HG03457 (cell line): ENCODE measurements around the gene ZBTB43.

ENCODE experiments used
- ATAC-seq: cut with Tn5 transposase; IDR thresholded peaks from one replicate; pipeline ENCODE4 v1.9.1; 2021; ENCODE audit warnings: moderate number of reproducible peaks; ENCODE audit not compliant: unreplicated experiment

The ZBTB43 gene

DNA sequence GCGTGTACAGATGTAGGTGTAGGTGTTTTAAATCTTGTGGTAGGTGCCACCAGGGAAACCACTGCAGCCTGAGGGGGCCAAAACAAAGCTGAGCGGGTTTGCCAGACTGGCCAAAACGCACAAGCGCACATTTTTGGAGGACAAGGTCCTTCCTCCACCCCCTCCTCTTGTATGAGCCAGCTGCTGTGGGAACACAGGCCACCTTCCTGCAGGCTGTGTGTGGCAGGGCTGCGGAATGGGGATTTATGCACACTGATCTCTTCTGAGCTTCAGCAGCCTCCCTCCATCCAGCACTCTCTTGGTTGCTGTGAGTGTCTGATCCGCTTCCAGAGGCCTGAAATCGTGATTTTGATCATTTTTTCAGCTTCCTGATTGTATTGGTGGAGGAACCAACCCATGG is 22.4 kb downstream of the ZBTB43 start:
- ATAC-seq, result no peak

DNA sequence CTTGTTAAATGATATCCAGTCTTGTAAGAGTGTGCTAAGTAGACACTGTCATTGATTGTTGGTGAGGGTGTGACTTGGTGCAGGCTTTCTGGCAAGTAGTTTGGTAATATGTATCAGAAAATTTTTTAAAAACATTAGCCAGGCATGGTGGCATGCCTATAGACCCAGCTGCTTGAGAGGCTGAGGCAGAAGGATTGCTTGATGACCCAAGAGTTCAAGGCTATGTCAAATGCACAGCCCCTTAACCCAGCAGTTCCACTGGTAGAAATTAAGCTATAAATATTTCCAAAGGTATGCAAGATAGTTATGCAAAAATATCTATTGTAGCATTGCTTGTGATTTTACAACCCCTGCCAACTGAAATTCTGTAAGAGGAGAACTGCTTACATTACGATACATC is 24.2 kb downstream of the ZBTB43 start:
- no peak for ATAC-seq

DNA sequence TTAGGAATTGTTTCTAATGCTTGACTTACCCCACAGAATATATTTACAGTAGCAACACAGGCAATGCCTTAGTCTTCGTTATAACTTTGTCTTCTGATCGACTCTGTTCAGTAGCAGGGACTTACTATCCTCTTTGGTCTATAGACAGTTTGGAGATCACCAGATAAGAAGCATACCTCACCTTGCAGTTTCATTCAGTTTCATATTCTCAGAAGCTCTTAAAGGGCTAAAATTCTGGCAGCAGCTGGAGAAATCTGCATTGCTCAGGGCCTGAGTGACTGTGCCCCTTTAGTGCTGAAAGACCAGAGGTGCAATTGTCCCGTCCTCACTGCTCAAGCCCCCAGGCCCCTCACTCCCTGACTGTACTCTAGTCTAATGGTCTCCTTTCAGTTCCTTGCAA is 26.0 kb downstream of the ZBTB43 start:
- ATAC-seq, result no peak

DNA sequence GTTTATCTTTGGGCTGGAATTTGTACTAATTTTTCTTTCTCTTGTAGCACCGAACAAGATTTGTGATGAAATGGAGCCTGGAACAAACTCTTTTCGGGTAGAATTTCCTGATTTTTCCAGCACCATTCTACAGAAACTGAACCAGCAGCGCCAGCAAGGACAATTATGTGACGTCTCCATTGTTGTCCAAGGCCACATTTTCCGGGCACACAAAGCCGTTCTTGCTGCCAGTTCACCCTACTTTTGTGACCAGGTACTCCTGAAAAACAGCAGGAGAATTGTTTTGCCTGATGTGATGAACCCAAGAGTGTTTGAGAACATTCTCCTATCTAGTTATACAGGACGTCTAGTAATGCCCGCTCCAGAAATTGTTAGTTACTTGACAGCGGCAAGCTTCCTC is 27.6 kb downstream of the ZBTB43 start:
- no peak for ATAC-seq

DNA sequence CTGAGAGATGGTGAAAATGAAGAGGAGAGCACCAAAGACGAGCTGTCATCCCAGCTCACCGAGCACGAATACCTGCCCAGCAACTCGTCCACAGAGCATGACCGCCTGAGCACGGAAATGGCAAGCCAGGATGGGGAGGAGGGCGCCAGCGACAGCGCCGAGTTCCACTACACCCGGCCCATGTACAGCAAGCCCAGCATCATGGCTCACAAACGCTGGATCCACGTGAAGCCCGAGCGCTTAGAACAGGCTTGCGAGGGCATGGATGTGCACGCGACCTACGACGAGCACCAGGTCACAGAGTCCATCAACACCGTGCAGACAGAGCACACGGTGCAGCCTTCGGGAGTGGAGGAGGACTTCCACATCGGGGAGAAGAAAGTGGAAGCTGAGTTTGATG is 28.2 kb downstream of the ZBTB43 start:
- no peak for ATAC-seq

DNA sequence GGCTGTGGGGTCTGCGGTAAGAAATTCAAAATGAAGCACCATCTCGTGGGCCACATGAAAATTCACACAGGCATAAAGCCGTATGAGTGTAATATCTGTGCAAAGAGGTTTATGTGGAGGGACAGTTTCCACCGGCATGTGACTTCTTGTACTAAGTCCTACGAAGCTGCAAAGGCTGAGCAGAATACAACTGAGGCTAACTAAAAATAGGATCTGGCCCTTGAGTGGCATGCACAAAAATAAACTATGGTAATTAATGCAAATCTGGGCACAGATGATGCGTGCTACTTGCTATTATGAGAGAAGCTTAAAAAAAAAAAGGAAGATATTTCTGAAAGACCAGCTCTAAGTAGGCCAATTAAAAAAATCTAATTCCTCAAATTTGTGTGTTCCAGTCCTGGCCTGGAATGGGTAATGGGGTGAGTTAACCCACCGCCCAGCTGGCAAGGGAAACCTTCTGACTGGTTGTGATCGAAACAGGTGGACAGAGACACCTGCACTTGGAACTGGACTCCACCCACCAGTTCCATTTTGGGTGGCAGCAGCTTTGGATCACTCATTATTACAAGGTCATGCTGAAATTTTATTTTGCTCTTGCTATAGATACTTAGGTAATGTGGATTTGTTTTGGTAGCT is 29.0 kb downstream of the ZBTB43 start:
- no peak for ATAC-seq

DNA sequence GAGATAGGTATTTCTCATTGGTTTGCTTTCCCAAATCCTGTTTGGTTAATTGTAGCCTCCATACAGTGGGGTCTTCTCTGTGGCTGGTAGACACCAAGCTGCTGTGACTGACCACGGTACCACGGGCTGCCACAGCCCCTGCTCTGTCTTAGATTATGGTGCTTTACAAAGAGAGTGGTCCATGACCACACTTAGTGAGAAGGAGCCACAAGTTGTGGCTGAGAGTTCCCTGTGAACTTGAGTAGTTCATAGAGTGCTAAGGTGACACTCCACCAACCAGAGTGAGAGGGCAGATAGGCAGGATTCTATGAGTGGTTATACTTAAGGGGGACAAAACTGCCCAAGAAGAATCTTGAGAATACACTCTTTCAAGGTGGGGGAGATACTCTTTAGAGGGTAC is 29.8 kb downstream of the ZBTB43 start:
- ATAC-seq, result no peak

DNA sequence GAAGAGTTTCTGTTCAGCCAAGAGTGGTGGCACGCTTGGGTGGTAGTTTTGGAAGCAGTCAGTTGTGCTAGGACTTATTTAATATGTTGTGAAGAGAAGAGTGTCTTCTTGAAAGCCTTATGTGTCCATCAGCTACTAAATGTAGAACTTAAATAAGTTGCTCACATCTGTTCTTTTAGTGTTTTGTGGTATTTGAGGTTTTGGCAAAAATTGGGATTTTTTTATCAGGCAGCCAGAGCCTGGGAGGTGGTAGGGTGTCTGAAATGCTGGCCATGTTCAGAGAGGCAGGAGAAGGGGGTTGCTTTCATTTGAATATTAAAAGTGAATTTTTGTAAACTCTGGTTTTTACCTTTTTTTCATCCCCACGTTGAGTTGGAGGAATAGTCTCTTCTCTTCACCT is 31.4 kb downstream of the ZBTB43 start:
- no peak for ATAC-seq

DNA sequence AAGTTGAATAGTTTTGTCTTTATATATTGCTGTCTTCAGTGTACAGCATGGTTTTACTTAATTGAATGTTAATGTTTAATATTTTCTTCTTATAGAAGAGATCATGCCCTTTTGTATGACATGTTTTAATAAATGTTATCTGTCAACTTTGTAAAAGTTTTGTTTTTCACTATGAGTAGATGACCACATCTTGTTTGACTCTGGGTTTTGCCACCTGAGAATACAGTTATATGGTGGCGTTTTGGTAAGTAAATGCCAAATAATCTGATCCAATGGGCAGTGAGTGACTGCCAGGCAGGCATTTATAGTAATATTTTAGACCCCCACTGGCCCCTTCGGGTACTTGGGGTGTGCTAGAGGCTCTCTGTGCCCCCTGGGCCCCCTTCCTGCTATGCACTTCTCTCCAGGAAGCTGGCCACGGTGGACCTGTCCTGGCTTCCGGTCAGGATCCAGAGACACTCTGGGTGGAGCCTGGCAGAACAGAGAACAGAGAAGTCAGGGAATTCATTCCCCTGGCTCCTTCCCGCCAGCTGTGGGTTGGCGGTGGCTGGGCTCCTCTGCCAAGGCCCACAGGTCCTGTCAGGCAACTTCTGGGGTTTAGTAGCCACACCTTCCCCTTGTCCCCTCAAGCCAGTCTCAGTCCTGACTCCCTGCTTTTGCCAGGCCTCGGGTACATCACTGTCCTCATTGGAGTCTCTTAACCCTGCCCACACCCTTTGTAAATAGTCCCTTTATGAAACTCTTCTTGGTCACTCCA is 33.4 kb downstream of the ZBTB43 start:
- no peak for ATAC-seq

DNA sequence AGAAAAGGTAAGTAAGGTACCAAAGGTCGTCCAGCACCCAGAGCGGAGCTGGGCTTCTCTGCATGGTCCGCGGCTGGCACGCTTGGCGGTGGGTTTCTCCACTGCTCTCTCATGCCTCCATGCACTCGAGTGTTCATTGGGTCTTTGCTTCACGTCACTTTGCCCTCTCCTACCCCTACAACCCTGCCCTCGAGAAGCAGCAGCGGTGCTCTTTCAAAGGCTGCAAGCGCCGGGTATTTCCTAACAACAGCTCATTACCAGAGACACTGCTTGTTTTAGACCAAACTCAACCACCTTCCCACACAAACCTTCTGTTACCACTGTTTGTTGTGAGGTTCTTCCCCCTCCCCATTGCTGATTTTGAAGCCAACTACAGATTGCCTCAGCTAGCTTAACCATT is 34.1 kb downstream of the ZBTB43 start:
- ATAC-seq, result no peak

DNA sequence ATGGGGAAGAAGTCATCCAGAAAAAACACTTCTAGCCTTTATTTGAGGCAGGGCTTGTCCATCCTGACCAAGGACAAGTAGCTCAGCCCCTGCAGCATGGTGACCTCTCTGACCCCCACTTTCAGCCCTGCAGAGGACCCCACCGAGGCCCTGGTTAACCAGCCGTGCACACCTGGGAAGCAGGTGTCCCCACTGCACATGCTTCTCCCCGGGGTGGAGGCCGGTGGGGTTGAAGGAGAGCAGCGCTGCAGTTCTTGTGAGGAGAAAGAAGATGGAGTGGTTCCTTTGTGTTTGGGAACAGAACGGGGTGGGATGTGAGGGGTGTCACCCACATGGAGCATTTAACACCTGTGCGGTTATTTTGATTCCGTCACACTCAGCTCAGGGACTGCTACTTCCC is 34.5 kb downstream of the ZBTB43 start:
- no peak for ATAC-seq

DNA sequence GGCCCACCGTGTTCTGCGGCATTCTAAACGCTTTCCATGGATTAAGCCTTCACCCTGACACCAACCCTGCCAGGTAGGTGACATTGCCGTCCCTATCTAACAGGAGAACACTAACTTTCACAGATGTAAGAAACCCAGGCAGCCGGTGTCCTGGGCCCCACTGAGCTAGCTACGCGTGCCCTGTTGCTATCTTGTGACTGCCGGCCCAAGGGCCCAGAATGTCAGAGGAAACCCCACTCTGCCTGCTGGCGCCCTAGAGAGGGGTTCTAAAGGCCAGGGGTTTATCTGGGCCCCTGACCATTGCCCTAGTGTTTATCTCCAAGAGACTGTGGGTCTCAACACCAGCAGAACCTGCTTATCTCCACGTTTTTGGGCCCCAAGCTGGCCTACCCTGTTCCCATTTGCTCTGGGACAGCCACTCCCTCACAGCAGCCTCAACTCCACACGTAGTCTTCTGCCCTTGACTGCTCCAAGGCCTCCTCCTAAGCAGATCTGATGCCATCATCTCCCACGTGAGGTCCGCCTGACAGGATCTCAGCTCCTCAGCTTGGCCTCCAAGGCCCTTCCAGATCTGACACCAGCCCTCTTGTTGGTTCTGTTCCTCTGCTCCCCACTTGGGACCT is 37.5 kb downstream of the ZBTB43 start:
- ATAC-seq, result no peak

DNA sequence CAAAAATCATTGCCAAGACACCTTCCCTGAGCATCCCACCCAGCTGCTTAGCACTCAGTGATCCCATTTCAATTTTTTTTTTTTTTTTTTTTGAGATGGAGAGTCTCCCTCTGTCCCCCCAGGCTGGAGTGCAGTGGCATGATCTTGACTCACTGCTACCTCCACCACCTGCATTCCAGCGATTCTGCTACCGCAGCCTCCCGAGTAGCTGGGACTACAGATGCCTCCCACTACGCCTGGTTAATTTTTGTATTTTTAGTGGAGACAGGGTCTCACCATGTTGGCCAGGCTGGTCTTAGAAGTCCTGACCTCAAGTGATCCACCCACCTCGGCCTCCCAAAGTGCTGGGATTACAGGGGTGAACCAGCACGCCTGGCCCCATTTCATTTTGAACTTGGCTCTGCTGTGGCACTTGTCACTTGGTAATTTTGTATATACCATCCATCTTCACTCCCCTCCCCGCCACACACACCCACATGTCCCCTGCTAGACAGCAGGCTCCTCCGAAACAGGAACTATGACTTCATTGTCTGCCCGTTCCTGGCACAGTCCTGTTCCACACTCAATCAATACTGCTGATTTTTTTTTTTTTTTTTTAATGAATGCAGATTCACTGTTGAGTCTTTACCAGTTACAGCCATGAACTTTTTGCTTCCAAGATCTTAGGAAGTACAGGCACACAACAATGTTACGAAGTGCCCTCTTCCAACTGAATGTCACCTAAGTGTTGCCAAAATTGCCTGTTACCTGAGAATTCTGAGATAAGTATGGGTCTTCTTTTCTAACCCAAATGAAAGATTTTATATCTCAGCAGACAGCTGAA is 38.3 kb downstream of the ZBTB43 start:
- ATAC-seq, result no peak

DNA sequence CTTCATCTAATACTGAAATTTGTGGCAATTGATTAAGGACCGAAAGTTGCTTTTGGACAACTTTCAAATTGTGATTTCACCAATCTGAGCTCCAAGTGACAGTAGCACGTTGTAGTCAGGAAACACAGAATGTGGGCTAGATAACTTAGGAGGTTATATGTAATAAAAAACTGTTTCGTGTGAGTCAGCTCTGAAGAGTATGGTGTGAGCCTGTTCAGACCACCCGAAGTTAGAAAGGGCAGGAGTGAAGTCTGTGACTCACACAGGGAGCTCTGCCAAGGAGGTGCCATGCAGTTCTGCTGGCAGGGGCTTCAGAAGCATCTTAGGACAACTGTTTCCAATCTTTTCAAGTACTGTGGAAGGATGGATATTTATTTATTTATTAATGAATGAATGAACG is 39.2 kb downstream of the ZBTB43 start:
- ATAC-seq, result no peak

DNA sequence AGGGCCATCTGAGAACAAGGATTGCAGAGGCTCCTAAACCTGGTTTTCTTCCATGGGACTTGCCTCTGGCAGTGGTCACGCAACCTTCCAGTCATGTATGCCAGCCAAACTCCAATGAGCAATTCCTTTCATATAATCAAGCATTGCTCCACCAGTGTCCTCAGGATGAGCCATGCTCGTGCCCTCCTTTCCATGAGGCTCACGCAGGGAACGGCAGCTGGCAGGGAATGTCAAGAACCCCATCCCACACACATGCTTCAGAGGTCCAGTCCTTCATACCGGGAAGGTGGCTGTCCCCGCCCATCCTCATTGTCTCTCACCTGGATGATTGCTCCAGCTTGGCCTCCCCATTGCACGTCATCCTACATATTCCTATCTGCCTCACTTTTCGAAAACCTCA is 42.2 kb downstream of the ZBTB43 start:
- no peak for ATAC-seq

DNA sequence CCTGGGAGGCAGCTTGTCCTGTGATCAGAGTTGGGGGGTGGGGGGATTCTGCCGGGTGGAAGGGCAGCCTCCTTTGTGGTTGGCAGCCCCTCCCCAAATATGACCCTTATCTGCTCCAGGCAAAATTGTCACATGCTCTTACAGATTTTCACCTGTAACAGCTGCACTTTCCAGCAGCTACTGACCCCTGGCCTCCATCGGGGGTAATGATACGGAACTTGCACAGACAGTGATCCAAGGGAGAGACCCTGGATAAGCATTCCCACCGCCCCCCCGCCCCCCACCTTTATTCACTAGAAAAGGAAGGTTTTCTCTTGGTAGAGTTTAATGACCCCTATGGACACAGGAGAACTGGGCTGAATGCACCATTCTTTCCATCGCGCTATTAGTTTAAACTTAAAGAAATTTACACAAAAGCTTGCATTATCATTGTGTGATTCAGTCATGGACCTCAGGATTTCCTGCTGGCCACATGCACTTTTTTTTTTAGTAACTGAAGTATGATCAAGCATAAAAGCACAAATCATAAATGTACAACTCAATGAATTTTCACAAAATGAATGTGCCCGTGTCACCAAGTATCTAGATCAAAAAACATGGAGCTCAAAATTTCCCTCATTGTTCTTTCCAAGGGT is 44.9 kb downstream of the ZBTB43 start:
- no peak for ATAC-seq

DNA sequence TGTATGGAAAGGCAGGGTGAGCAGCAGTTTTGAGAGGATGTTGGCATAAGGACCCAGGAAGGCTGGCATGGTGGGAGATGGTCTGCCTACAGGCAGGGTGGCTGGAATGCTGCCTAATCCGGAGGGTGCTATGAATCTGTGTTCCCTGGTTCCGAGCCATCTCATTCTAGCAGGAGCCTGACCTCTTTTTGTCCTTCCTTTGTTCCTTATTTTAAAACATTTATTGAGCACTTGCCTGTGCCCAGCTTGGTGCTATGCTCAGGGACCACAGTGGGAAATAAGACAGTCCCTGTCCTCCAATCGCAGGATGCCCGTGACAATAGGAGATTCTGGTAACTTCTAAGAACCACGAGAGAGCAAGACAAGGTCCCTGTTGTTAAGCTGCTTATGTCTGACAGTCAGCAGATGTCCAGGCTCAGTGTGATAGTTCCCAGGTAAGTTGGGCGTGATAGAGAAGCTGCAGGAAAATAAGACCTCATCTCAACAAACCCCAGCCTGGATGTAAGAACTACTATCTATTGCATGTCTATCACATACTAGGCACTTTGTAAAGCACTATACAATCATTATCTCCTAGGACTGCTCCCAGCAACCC is 46.5 kb downstream of the ZBTB43 start:
- ATAC-seq, result no peak

DNA sequence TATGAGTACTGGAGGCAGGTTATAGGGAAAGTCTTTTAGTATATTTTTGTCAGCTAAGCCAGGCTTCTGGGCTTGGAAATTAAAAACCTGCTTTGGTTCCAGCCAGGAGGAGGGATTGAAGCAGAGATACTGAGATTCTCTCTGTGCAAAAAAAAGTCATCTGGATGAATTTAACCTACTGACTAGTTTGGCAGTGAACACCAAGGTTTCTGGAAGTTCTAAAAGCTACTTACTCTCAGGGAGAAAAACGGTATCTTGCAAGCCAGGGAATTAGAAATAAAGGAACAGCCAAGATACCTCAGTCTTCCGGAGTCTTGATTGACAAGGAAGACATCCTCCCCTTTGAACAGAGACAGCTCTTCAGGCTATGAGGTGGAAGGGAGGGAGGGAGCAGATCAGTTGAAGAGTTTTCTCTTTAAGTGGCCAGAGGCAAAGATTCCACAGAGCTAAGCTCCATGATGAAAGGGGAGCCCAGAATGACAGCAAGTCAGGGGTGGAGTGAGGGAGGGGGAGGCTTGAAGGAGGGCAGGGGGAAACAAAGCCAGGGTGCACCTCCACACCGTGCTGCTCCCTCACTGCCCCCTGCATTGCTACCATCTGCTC is 47.3 kb downstream of the ZBTB43 start:
- no peak for ATAC-seq

DNA sequence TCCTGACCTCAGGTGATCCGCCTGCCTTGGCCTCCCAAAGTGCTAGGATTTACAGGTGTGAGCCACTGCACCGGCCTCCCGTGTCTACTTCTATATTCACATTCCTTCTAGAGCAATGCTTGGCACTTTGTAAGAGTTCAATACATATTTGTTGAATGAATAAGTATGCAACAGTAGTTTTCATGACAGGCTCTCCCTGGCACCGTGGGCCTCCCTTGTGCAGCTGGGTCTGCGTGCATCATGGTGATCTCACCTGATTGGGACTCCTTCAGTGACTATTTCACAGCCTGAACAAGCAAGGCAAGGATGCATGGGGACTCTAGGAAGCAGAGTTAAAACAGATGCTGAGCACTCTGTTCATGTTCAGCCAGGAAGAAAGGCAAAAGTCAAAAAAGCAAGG is 48.8 kb downstream of the ZBTB43 start:
- ATAC-seq, result no peak

DNA sequence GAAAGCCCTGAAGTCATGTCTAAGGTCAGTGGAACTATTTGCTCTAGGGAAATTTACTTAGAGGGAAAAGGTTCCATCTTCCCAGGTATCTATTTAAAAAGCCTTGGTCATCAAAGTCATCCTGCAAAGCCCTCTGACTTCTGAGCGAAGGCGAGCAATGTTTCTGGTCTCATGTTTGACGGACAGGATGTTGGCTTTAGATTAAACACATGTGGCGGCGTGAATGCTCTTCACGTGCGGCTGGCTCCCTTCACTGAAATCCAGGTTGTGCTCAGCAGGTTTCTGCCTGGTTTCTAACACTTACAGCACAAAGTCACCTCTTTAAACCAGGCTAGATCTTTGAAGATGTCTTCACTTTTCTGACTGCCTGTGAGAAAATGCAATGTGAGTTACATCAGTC is 49.9 kb downstream of the ZBTB43 start:
- ATAC-seq, result no peak
